Activated T-helper 9 cell treated with anti-CD3 and anti-CD28 coated beads, Interleukin-2, amount 50 U/mL, for 16 hours (primary cell): ENCODE measurements around the gene ODAD4.

ENCODE experiments used
- DNase-seq: peaks from one replicate; pipeline ENCODE4 v3.0.0-alpha.2; 2020; ENCODE audit warnings: low read depth

The ODAD4 gene

GRCh38 chr17:41930009-41930832 lies at the start of gene ODAD4:
TSS of gene ODAD4 (plus strand) at chr17:41930617. CDS start at chr17:41930724, 107 bp downstream.
- DNase-seq, result peak; percentile 94

DNA sequence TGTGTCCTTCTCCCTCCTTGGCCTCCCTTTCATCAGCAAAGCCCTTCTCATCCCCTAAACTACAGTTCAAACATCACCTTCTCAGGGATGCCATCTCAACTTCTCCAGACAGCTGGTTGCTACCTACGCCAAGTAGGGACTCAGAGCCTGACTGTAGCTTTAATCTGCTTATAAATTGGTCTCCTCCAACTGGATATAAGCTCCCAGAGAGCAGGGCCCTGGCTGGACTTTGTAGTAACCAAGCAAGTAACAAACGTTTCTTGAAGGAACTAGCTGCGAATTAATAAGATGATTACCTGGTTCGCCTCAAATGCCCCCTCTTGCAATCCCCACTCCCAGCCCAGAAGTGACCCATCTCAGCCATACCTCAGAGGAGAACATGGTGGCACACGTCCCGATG lies 47.7 kb upstream of the ODAD4 start:
- no peak for DNase-seq

GRCh38 chr17:41885733-41886132 lies 44.7 kb upstream of the ODAD4 start:
- DNase-seq, result no peak

DNA sequence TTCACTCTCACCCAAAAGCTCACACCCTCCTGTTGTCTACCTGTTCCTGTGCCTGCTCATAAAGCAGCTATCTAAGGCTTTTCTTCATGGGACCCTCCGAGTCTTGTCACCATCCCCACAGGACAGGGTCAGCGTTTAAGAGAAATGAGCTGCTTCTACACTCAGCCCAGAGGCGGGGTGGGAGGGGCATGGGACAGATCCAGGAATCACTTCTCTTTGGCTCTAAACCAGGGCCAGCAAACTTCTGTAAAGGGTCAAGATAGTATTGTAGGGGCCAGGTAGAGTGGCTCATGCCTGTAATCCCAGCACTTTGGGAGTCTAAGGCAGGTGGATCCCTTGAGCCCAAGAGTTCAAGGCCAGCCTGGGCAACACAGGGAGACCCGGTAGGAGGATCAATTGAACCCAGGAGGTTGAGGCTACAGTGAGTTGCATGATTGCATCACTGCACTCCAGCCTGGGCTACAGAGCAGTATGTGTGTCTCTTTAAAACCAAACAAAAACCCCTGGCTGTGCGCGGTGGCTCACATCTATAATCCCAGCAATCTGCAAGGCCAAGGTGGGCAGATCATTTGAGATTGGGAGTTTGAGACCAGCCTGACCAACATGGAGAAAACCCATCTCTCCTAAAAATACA lies 42.0 kb upstream of the ODAD4 start:
- no peak for DNase-seq

GRCh38 chr17:41891135-41892020 lies 39.0 kb upstream of the ODAD4 start:
- no peak for DNase-seq

- DNase-seq, result no peak
Observed at GRCh38 chr17:41892021-41892376, 38.4 kb upstream of the ODAD4 start.

- no peak for DNase-seq
Observed at GRCh38 chr17:41893384-41893783, 37.0 kb upstream of the ODAD4 start.

- no peak for DNase-seq
Observed at GRCh38 chr17:41894791-41895331, 35.6 kb upstream of the ODAD4 start.

DNA sequence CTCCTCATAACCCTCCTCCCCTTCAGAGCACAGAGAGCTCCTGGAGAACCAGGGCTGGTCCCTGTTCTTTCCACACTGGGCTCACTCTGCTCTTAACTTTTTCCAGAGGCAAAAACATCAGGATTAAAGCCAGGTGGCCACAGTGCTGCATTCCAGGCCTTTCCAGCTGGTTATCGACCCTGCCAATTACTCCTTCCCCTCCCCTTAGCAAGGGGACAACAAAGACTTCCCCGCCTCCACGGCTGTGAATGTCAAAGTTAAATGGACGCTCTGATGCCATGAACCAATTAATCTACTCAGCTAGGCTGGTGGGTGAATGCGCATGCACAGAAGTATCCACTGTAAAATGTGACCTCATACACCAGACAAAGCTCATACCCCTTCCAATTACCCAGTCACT lies 34.8 kb upstream of the ODAD4 start:
- no peak for DNase-seq

- DNase-seq, result no peak
Observed at GRCh38 chr17:41896726-41897125, 33.7 kb upstream of the ODAD4 start.

- no peak for DNase-seq
Observed at GRCh38 chr17:41901646-41902045, 28.8 kb upstream of the ODAD4 start.

GRCh38 chr17:41904242-41904841 lies 26.1 kb upstream of the ODAD4 start:
- DNase-seq, result no peak

DNA sequence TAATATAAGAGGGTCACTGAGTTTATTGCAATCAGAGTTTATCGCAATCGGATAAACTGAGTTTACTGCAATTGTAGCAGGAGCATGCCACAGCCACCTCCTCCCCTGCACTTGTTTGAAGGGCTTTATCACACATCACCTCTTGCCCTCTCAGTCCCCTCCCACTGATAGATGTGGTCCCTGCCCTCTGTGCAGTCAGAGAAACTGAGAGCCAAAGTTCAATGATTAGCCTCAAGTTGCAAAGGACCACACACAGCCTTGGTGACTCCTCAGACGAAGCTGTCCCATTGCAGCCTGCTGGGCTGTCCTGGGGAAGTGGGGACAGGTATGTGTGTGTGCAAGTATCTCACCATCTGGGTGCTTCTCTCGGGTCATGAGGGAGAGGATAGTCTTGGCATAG lies 25.2 kb upstream of the ODAD4 start:
- DNase-seq, result no peak

- no peak for DNase-seq
Observed at GRCh38 chr17:41906465-41907184, 23.8 kb upstream of the ODAD4 start.

GRCh38 chr17:41907185-41907556 lies 23.2 kb upstream of the ODAD4 start:
- no peak for DNase-seq

DNA sequence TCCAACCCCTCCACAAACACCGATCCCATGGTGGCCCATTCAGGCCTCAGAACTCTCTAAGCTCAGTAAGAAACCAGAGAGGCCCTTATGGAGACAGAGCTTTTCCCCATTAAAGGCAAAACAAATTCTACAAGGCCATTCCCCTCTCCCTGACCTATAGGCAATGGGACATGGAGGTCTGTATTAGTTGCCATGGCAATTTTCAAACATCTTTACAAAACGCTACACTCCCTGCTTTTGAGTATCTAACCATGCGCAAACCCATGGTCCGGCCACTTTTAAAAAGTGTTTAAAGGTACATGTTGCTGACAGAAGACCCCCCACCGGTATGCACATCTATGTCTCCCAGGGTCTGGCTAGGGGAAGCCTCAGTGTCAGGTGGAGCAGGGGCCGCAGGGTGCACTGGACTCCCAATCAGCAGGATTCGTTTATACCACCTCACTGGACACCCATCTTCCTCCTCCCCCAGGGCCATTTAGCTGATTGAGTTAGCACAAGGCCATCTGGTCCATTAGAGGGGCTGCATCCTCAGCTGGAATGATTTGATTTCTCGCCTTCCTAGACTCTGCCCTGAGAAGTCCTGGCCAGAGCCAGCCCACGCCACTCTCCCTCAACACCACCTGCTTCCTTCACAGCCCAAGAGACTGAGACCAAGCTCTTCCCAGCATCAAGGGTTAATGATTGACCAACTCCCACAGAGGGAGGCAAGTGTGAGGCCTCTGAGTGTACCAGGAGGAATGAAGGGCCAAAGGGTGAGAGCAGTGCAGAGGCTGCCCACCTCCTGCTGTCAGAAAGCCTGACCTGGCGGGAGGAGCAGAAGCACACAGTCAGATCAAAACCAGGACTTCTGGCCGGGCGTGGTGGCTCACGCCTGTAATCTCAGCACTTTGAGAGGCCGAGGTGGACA lies 22.5 kb upstream of the ODAD4 start:
- no peak for DNase-seq

DNA sequence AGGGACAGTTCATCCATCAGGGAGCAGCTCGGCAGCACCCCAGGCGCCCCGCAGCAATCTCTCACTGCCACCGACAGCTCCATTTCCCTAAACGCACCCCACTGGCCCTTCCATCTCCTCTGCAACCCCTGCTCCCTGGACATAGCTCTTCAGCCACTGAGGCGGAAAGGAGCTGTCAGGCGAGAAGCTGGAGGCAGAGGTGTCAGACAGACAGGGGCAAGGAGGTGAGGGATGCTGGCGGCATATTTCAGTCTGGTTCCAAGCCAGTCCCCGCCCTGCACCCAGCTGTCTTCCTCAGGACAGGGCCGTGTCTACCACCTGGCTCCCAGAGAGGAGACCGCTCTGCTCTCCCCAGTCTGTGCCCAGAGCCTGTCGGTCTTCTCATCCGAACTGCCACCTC lies 21.3 kb upstream of the ODAD4 start:
- no peak for DNase-seq

- no peak for DNase-seq
Observed at GRCh38 chr17:41910701-41911391, 19.6 kb upstream of the ODAD4 start.

DNA sequence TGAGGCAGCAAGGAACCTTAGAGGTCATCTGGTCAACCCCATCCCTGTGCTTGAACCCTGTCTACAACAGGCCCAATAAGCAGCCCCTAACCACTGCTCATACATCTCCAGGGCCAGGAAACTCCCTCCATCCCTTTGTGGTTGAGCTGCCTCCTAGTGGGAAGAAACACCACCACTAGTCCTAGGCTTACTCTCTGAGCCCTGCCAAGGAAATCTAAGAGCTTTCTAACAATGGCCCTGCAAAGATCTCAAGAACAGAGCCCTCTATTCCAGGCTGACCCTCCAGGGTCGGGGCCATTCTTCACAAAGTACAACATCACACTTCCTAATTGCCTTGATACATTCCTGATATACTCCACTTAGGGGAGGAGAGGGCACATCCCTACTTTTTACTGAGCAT lies 17.5 kb upstream of the ODAD4 start:
- no peak for DNase-seq

DNA sequence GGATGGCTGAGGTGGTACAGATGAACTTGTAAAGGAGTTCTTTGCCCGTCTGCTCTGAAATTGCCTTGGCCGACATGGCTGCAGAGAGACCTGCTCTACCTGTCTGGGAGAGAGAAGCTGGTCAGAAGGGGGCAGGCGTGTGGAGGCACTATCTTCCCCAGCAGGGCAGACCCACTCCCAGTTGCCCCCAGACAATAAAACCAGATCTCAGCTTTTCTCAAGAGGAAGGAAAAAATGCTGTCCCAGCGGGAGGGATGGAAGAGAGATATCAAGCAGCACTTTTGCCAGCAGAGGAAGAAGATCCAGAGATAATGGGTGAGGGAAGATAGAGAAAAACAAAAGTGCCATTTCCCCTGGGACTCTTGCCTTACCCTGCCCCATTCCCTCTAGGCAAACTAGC lies 16.6 kb upstream of the ODAD4 start:
- no peak for DNase-seq
